HG02938 (cell line): Measurements from ENCODE around the gene CREB5.

Experiments used
- ATAC-seq: cut with Tn5 transposase; IDR thresholded peaks from one replicate; pipeline ENCODE4 v1.9.1; 2021; ENCODE audit warnings: mild to moderate bottlenecking, moderate library complexity; ENCODE audit not compliant: unreplicated experiment

CREB5 gene

GRCh38 chr7:28700790-28701203 lies 288.5 kb downstream of the CREB5 start:
- no peak for ATAC-seq

GRCh38 chr7:28701731-28702130 lies 289.4 kb downstream of the CREB5 start:
- ATAC-seq: no peak

DNA sequence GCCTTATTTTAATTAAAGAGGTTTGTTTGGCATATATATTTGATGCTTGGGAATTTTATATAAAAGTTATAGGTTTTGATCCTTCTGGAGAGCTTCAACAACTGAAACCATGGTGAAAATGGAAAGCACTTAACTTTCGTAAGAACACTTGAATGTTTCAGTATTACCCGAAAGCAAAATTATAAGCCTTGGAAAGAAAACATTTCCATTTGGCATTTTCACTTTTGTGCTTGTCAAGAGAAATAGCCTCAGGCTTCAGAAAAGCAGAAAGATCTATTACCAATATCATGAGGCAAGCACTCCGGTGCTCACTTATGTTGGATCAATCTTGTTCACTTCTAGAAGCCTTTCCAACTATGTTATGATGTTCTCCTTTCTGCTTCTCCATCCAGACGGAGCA lies 289.9 kb downstream of the CREB5 start:
- ATAC-seq: no peak

DNA sequence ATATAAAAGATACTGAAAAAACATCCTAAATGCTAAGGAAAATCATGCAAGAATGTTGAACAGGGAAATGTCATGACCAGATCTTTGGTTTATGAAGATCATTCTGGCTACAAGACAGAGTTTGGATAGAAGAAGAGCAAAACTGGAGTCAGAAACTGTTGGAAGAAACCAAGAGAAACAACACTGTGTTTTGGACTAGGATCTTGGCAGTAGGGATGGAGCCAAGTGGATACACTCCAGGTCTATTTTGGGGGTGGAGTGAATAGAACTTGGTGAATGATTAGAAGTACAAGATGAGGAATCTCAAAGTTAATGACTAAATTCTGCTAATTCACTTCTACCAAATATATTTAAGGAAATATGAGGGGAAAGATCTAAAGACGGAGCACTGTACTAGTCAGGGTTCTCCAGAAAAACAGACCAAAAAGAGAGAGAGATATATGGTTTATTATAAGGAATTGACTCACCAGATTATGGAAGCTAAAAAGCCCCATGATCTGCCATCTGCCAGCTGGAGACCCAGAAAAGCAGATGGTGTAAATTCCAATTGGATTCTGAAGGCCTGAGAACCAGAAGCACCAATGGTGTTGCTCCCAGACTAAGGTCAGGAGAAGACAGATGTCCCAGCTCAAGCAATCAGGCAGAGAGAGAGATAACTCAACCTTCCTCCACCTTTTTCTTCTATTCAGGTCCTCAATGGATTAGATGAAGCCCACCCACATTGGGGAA lies 290.9 kb downstream of the CREB5 start:
- ATAC-seq: no peak

DNA sequence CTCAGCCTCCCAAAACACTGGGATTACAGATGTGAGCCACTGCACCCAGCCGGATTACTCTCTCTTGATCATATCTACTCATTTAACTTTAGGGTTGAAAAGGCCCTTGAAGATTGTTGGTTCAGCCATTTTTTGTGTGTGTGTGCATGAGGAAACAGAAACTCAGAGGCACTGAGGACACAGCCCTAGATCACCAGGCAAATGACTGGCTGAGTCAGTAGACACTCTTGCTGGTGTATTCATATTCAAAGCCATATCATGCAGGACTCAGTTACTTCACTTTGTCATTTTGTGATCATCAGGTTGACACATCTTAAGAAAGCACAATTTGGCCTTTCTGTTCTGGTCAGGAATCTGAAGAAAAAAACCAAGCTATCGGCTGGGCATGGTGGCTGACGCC lies 292.4 kb downstream of the CREB5 start:
- no peak for ATAC-seq

DNA sequence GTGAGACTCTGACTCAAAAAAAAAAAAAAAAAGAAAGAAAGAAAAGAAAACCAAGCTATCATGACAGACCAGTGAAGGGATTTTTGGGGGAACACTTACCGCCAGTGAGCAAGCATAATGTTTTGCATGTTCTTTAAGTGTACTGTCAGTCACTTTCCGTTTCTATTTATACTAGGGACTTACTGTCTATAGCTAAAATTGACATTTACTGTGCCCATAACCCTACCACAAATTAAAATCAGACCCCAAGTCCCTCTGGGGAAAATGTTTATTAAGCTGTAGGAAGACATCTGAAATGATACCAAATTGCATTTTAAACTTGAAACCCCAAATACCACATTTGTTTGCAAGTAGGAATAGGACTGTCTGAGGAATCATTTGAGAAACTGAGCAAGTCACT lies 293.0 kb downstream of the CREB5 start:
- ATAC-seq: peak; percentile 64

DNA sequence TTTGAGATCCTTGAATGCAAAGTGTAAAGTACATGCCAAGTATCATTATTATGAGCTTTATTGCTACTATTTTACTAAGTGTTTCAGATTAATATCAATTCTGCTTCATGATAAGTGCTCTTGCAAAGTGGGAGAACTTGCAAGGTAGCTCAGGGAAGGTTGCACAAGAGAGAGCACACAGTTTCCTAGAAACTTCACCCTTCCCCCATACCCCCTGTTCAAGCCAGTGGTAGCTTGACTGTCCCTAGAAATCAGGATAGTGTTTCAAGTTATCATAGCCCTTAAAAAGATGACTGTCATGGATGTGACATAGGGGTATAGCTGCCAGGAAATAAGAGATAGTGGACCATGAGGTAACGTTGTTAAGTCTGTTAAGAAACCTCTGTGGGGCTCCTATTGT lies 294.3 kb downstream of the CREB5 start:
- no peak for ATAC-seq

DNA sequence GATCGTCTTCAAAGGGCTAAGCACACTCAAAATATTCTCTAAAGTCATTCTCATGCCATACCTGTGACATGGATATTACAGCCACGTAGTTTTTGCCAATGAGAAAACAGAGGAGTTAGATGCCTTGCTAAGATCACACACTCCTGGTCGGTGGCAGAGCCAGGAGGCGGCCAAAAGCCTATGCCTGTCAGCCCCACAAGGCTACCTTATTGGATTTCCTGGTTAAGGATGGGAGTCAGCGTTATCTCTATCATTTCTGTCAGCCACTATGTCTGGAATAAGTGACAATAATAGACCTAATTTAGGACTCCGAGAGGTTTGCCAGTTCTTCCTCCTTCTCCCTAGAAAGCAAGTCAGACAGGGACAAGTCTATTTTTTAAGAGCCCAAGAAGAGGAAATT lies 295.0 kb downstream of the CREB5 start:
- no peak for ATAC-seq

GRCh38 chr7:28708033-28708951 lies 296.0 kb downstream of the CREB5 start:
- no peak for ATAC-seq

DNA sequence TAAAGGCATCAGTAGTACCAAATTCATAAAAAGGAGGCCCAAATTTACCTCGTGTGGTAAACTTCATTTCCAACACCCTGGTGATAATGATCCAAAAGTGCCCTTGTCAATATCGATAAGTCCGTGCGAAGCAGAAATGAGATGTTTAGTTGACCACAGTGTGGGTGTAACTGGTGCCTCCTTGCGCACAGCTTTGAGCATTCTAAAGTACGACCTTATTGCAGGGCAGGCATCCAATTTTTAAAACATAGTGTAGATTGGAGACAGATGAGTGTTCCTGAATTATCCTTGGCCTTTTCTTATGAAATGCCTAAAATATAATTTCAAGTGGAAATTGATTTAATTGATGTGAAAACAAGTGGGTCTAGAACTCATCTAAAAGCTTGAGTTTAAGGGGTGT lies 297.4 kb downstream of the CREB5 start:
- no peak for ATAC-seq

DNA sequence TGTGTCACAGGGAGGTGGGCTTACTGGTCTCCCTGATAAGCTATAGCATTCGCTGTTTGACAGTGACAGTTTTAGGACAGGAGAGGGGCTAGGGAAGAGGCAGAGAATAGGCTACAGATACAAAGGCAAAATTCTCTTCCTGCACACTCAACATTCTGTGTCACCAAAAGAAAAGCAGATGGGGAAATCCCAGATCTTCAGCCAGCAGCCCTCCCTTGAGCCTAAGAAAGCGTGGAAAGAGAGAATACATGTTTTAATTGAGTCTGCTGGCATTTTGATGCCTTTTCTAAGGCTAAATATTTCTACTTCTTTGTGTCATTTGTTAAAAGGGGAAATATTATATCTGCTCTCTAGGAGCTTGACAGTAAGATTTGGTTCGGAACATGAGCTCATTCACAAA lies 298.8 kb downstream of the CREB5 start:
- no peak for ATAC-seq

GRCh38 chr7:28714459-28715120 lies 302.3 kb downstream of the CREB5 start:
- no peak for ATAC-seq

- no peak for ATAC-seq
Measured at GRCh38 chr7:28717445-28718054, 305.2 kb downstream of the CREB5 start.

DNA sequence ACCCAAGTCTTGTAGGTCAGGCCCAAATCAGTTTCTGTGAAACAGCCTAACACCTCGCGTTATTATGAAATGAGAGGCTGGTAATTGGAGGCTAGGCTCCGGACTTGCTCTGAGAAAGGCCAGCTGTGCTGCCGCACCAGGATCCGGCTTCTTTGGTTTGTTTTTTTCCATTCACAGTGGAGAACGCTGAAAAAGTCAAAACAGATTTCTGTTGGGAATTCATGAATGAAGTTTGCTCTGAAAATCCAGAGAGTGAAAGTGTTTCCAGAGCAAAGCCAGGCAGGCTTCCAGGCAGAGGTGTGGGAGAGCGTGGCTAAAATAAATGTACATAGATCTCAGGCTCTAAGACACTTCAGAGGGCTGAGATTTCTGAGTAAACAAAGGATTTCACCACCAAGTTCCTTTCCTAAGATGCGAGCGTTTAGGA lies 305.8 kb downstream of the CREB5 start:
- ATAC-seq: no peak

DNA sequence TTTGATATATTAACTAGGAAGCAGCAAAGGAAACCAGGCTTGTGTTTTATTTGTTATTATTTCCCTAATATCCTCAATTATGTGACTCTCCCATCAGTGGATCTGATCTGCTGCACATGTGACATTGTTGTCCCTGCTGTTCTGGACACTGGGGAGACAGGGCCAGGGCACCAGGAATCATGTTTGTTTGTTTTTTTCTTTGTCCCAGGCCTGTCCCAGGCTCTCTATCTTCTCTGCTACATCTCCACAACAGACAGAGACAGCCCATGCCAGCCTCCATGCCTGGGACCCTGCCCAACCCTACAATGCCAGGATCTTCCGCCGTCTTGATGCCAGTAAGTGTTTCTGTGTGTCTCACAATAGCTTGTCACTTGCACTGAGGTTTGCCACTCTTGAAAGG lies 306.2 kb downstream of the CREB5 start:
- no peak for ATAC-seq

DNA sequence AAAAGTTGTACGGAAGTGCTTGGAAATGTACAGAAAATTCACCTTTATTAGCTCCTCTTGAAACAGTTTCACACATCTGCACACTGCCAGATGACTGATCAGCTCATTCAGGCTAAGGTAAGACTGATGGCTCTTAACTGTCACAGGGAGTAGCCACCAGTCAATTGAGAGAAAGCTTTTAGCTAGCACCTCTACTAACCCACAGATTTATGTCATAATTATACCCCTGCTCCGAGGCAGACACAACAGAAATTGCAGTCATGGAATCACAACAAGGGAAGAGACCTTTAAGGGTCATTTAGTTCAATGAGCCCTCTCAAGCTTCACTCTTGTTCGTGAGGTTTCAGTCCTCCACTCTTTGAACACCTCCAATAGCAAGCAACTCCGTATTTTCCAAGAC lies 310.4 kb downstream of the CREB5 start:
- ATAC-seq: no peak

- no peak for ATAC-seq
Measured at GRCh38 chr7:28723336-28723735, 311.0 kb downstream of the CREB5 start.

GRCh38 chr7:28724563-28724962 lies 312.2 kb downstream of the CREB5 start:
- no peak for ATAC-seq

- ATAC-seq: no peak
Measured at GRCh38 chr7:28725045-28725642, 312.8 kb downstream of the CREB5 start.

- ATAC-seq: no peak
Measured at GRCh38 chr7:28725911-28726310, 313.6 kb downstream of the CREB5 start.

- ATAC-seq: no peak
Measured at GRCh38 chr7:28726555-28726954, 314.2 kb downstream of the CREB5 start.
